NB4 (cell line): Measurements from ENCODE around the gene IFNK.

Experiments used
- DNase-seq: peaks from one replicate; pipeline ENCODE4 v3.0.0; 2010; ENCODE audit warnings: low read depth
- H3K4me3 ChIP-seq: one replicate; pipeline ENCODE4 v1.5.1; 2011; ENCODE audit warnings: mild to moderate bottlenecking, low read depth, low read length, moderate library complexity
- MYC ChIP-seq: IDR thresholded peaks from 2 replicates; pipeline ENCODE4 v1.6.1; 2011; ENCODE audit warnings: low read depth, low read length
- POLR2A ChIP-seq: IDR thresholded peaks from 2 replicates; pipeline ENCODE4 v1.6.1; 2011; ENCODE audit warnings: mild to moderate bottlenecking; ENCODE audit not compliant: insufficient read length; ENCODE audit errors: extremely low read depth
- TF ChIP-seq, protein P1 (sequence below): IDR thresholded peaks from 2 replicates; pipeline ENCODE4 v1.6.1; 2011; ENCODE audit warnings: low read depth, low read length
- TF ChIP-seq, protein P2 (sequence below): IDR thresholded peaks from one replicate; pipeline ENCODE4 v1.5.1; 2012; ENCODE audit warnings: low read depth, low read length

The IFNK gene

DNA sequence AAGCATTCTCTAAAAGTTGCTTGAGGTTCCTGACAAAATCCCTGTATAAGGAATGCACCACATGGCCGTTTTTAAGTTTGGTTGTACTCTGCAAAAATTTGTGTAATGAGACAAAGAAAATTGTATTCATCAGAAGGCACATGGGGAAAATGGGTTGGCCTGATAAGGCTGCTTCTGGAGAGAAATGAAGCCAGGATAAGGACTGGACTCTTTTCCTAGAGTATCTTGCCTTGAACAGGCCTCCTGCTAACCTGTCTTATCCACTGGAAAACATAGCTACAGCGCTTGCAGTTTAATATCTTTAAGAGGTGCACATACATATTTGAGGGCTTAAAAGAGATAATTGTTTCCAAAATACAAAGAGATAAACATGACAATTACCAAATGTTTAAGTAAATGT, 41.4 kb upstream of the IFNK start:
- TF ChIP-seq, protein P1, sequence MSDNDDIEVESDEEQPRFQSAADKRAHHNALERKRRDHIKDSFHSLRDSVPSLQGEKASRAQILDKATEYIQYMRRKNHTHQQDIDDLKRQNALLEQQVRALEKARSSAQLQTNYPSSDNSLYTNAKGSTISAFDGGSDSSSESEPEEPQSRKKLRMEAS: no peak
- TF ChIP-seq POLR2A (no peak), MYC (no peak)
- TF ChIP-seq, protein P2, sequence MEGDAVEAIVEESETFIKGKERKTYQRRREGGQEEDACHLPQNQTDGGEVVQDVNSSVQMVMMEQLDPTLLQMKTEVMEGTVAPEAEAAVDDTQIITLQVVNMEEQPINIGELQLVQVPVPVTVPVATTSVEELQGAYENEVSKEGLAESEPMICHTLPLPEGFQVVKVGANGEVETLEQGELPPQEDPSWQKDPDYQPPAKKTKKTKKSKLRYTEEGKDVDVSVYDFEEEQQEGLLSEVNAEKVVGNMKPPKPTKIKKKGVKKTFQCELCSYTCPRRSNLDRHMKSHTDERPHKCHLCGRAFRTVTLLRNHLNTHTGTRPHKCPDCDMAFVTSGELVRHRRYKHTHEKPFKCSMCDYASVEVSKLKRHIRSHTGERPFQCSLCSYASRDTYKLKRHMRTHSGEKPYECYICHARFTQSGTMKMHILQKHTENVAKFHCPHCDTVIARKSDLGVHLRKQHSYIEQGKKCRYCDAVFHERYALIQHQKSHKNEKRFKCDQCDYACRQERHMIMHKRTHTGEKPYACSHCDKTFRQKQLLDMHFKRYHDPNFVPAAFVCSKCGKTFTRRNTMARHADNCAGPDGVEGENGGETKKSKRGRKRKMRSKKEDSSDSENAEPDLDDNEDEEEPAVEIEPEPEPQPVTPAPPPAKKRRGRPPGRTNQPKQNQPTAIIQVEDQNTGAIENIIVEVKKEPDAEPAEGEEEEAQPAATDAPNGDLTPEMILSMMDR: no peak
- H3K4me3 ChIP-seq: no peak overlapping the region
- no peak for DNase-seq

DNA sequence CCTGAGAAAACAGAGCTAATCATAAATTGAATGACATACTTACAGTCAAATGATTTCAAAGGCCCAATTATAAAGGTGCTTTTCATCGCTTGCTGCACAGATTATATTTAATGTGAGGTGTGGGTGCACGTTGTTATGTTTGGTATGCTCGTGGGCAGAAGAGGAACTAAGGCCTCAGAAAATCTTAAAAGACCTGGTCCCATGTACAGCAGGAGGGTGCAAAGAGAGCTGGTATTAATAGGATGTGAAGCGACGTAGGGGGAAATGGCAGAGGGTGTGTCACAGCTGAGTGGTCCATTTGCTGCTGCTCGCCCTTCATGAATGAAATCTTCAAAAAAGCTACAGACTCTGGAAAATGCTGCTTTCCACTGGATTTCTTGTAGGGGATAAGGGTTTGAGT, 40.5 kb upstream of the IFNK start:
- TF ChIP-seq POLR2A: no peak
- TF ChIP-seq, protein P1: no peak
- no peak for TF ChIP-seq MYC
- TF ChIP-seq, protein P2: no peak
- H3K4me3 ChIP-seq: no peak overlapping the region
- DNase-seq: no peak

DNA sequence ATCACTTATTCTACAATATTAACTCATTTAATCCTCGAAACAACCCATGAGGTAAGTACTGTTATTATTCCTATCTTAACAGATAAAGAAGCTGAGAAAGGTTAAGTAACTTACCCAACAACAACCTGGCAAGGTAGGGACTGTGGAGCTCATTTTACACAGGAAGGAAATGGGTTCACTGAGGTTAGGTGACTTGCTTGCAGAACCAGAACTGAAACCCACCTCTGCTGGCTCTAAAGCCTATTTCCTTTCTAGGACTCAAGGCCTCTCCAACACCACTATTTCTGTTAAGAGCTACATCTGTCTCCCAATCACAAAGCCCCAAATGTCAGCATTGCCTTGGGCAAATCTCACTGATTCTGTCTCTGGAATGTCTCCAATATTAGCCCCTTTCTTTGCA, 38.9 kb upstream of the IFNK start:
- no peak for TF ChIP-seq POLR2A
- TF ChIP-seq, protein P2: no peak
- no peak for TF ChIP-seq MYC
- TF ChIP-seq, protein P1: no peak
- DNase-seq: no peak
- H3K4me3 ChIP-seq: no peak overlapping the region

DNA sequence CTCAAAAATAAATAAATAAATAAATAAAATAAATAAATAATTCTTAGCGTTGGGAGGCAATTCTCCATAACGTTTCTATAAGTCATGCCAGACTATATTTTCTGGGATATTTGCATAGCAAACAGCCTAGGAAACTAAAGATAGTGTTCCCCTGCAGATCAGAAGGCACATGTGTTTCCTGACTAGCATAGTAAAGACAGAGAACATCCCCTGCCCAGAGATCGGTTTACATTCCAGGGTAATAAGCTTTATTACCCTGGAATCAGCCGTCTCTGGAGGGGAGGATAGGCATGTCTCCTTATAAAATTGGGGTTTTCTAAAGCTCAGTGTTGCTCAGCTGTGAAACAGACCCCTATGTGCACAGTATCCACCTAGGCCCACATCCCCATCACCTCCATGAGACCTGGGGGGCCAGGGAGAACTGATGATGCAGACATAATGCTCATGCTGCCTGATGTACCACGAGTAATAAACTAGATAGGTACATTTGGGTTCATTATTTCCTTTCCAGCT, 36.9 kb upstream of the IFNK start:
- no peak for TF ChIP-seq MYC
- TF ChIP-seq POLR2A: no peak
- TF ChIP-seq, protein P1: no peak
- TF ChIP-seq, protein P2: no peak
- H3K4me3 ChIP-seq: no peak overlapping the region
- DNase-seq: no peak

DNA sequence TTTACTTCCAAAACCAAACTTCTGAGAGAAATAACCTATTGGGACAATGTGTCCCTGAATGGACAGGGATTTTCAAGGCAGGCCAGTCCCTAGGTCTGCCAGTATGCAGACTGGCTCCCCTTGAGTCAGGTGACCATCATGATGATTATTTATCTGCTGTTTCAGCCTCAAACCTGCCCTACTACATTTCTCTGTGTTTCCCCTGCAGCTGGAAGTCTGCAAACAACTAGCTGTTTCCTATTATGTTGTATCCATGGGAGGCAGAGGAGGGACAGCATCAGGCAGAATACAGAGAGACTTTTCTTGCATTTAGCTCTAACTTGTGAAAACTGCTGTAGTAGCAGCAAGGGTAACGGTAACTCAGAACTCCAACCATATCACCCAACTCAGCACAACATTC, 36.2 kb upstream of the IFNK start:
- no peak for DNase-seq
- TF ChIP-seq, protein P2: no peak
- TF ChIP-seq MYC: no peak
- no peak for TF ChIP-seq POLR2A
- TF ChIP-seq, protein P1: no peak
- H3K4me3 ChIP-seq: no peak overlapping the region
